ENCODE measurements around the gene RASEF.

Gene RASEF

GRCh38 chr9:83108208-83108607, 45.3 kb upstream of the RASEF start:
- no peak overlapping the region for H3K4me2 ChIP-seq (ENCODE audit: low read depth, low read length, poor library complexity, severe bottlenecking)
- H3K36me3 ChIP-seq (ENCODE audit: low read length) = no peaks in the 10 kb centered on the region
- no peak overlapping the region for H3K9ac ChIP-seq (ENCODE audit: low read length)
- H3K9me3 ChIP-seq (ENCODE audit: insufficient read depth, low read length) = no peaks in the 10 kb centered on the region; the same call in 1 of the 2 replicates
- no peaks in the 10 kb centered on the region for H3K79me2 ChIP-seq (ENCODE audit: insufficient read depth, low read length)
- TF ChIP-seq EZH2phosphoT487 (conservative IDR thresholded peaks at IDR 0.05; ENCODE audit: low read length) = no peak
- TF ChIP-seq CTCF (IDR thresholded peaks at IDR 0.05; ENCODE audit: insufficient read depth, low read length, poor library complexity, severe bottlenecking) = no peak
- no peak overlapping the region for H3K4me3 ChIP-seq (ENCODE audit: insufficient read depth, low read length, poor library complexity, severe bottlenecking)
- H3K27ac ChIP-seq (ENCODE audit: low read depth, low read length) = no peak overlapping the region
- no peak overlapping the region for H2AFZ ChIP-seq (ENCODE audit: low read depth, low read length, severe bottlenecking)
- no peaks in the 10 kb centered on the region for H3K27me3 ChIP-seq (ENCODE audit: low read length)
- H4K20me1 ChIP-seq (ENCODE audit: low read depth, low read length) = no peaks in the 10 kb centered on the region
- H3F3A ChIP-seq (ENCODE audit: insufficient read depth) = no peaks in the 10 kb centered on the region
- H3K9me2 ChIP-seq (replicated peaks; ENCODE audit: insufficient read depth, low read length) = no peaks in the 10 kb centered on the region

- Histone ChIP-seq H3K27ac (ENCODE audit: low read depth, low read length) (no peak overlapping the region), H3K79me2 (ENCODE audit: insufficient read depth, low read length) (no peaks in the 10 kb centered on the region), H4K20me1 (ENCODE audit: low read depth, low read length) (no peaks in the 10 kb centered on the region), H3K36me3 (ENCODE audit: low read length) (no peaks in the 10 kb centered on the region), H2AFZ (ENCODE audit: low read depth, low read length, severe bottlenecking) (no peak overlapping the region), H3K9me3 (ENCODE audit: insufficient read depth, low read length) (no peaks in the 10 kb centered on the region), H3K9me2 (replicated peaks; ENCODE audit: insufficient read depth, low read length) (no peaks in the 10 kb centered on the region), H3K4me2 (ENCODE audit: low read depth, low read length, poor library complexity, severe bottlenecking) (no peak overlapping the region), H3K4me3 (ENCODE audit: insufficient read depth, low read length, poor library complexity, severe bottlenecking) (no peak overlapping the region), H3K9ac (ENCODE audit: low read length) (no peak overlapping the region), H3K27me3 (ENCODE audit: low read length) (no peaks in the 10 kb centered on the region), H3F3A (ENCODE audit: insufficient read depth) (no peaks in the 10 kb centered on the region)
- TF ChIP-seq EZH2phosphoT487 (conservative IDR thresholded peaks at IDR 0.05; ENCODE audit: low read length) (no peak), CTCF (IDR thresholded peaks at IDR 0.05; ENCODE audit: insufficient read depth, low read length, poor library complexity, severe bottlenecking) (no peak)
These were observed 43.8 kb upstream of the RASEF start for GRCh38 chr9:83106772-83107171.

- Histone ChIP-seq H3K36me3 (ENCODE audit: low read length) (no peaks in the 10 kb centered on the region), H3K27me3 (ENCODE audit: low read length) (no peaks in the 10 kb centered on the region), H3K9me2 (replicated peaks; ENCODE audit: insufficient read depth, low read length) (no peaks in the 10 kb centered on the region), H4K20me1 (ENCODE audit: low read depth, low read length) (no peaks in the 10 kb centered on the region), H3K4me2 (ENCODE audit: low read depth, low read length, poor library complexity, severe bottlenecking) (no peak overlapping the region), H3F3A (ENCODE audit: insufficient read depth) (no peaks in the 10 kb centered on the region), H2AFZ (ENCODE audit: low read depth, low read length, severe bottlenecking) (no peak overlapping the region), H3K4me3 (ENCODE audit: insufficient read depth, low read length, poor library complexity, severe bottlenecking) (no peak overlapping the region), H3K9ac (ENCODE audit: low read length) (no peak overlapping the region), H3K9me3 (ENCODE audit: insufficient read depth, low read length) (no peaks in the 10 kb centered on the region), H3K79me2 (ENCODE audit: insufficient read depth, low read length) (no peaks in the 10 kb centered on the region), H3K27ac (ENCODE audit: low read depth, low read length) (no peak overlapping the region)
- no peak for TF ChIP-seq EZH2phosphoT487 (conservative IDR thresholded peaks at IDR 0.05; ENCODE audit: low read length)
- TF ChIP-seq CTCF (IDR thresholded peaks at IDR 0.05; ENCODE audit: insufficient read depth, low read length, poor library complexity, severe bottlenecking) = no peak
These were observed 43.3 kb upstream of the RASEF start for GRCh38 chr9:83106263-83106662.

All from SU-DHL-6 (cell line).